GM18517 (cell line): ENCODE measurements around the gene SPRED2.

ENCODE experiments used
- ATAC-seq: cut with Tn5 transposase; IDR thresholded peaks from one replicate; pipeline ENCODE4 v1.9.1; 2021; ENCODE audit warnings: mild to moderate bottlenecking, moderate library complexity; ENCODE audit not compliant: unreplicated experiment

The SPRED2 gene

DNA sequence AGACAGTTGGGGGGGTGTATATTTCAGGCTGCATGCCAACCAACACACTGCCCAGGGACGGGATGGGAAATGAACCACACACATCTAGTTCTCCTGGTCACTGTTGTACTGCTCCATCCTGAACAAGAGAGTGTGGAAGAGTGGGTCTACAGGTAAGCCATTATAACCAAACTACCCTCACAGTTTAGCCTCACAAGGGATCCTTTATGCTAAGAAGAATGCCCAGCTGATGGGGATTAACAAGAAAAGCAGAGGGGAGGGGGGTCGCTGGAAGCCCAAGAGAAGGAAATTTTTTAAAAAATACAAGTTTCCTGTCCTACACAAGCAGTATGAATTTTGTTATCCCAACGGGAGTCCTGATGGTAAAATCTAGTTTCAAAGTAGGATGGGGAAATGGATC lies 16.1 kb downstream of the SPRED2 start:
- no peak for ATAC-seq

DNA sequence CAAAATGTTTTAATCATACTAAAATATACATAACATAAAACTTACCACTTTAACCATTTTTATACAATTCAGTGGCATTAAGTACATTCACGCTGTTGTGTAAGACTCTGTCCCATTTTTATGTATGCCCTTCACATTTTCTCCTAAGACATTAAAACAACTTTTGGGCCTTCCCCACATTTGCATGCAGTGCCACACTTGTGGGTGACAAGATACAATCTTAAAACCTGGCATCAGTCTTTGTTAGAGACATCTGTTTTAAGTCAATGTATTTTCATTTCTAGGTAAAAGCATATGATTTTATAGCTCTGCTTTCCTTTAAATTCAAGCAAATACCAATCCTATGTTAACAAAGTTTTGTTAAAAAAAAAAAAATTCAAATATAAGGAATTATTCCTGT lies 17.3 kb downstream of the SPRED2 start:
- no peak for ATAC-seq

DNA sequence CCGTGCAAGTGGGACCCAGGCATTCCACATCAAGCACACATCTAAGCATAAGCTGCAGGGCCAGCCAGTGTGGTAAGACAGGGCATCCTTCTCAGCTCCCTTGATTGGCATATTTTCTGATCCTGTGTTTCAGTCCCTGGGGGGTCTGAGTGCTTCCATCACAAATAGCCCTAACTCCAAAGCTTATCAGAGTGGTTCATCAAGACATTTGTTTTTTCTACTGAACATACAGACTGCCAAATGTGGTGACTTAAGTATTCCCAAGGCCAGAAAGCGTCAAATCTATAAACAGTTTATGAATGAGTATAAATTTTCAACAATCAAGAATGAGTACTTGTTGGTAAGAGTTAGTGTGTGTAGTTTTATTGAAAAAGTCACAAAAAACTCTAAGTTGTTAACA lies 18.8 kb downstream of the SPRED2 start:
- ATAC-seq, result no peak

DNA sequence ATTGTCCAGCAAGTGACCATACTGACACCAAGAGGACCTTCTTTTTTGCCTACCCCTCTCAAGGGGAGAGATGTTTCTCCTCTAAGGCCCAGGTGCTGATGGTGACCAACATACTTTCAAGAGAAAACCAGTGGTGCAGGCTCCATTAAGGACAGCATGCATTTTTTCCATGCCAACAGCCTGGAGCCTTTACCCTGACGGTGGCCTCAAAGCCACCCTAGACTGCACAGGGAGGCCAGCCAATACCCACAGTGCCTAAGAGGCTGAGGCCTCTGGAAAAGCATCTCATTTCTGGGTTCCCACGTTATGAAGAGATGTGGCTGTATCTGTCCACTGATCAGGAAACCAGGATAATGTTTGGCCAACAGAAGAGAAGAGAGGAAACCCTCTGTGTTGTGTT lies 19.3 kb downstream of the SPRED2 start:
- ATAC-seq, result no peak

DNA sequence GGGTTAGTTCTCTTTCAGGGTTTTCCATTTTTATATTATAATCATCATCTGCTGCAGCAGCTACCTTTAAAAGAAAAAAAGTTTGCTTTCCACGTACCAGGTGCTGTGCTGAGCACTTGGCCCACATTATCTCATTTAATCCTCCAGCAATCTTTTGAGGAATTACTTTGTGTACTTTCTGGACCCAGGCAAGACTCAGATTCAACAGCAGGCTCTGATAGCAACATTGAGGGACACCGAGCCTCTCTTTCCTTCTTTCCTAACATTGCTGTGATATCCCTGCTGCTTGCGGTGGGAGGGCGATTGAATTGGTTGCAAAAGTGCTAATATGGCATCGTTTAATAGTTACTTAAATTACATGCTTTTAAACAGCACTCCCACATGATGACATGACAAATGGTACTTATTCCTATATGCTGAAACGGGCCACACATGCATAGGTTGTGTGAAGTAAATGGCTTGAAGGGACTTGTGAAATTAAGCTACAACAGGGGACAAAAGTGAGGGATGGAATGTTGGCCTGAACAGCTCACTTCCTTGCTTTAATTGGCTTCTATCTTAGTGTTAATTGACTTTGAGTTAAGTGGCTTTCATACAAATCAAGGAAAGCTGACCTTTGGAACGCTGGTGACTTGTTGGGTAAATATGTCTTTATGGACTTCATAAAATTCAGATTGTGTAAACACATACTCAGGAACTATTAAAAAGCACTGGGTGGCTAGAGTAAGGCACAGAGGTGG lies 21.2 kb downstream of the SPRED2 start:
- no peak for ATAC-seq

DNA sequence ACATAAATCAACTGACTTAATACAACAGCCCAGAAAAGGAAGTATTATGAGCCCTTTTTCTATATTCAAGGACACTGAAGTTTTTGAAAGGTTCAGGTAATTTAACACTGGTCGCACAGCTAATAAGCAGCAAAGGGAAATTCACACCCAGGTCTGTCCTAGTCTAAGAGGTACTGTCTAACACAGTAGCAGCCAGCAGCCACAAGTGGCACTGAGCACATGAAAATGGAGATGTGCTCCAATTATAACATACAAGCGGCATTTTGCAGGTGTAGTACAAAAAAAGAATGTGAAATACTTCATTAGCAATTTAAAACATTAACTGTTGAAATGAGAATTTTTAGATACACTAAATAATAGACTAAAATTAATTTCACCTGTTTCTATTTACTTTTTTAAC lies 23.4 kb downstream of the SPRED2 start:
- ATAC-seq, result no peak

DNA sequence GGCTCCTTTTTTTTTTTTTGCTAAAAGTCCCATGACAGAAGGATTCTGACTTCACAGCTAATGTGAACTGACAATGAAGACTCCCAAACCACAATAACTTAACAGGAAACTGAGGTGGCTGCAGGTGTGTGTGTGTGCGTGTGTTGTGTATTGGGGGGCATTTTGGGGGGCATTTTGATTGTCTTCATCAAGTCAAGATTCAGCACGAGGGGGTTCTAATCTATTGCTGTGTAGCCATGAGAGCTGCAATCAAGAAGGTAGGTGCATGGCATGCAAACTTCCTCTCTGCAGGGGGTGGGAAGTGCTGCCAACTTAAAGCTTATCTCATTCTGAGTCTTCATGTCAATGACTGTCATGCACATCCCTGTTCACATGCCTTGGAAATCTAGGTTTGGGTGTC lies 25.2 kb downstream of the SPRED2 start:
- ATAC-seq, result no peak

DNA sequence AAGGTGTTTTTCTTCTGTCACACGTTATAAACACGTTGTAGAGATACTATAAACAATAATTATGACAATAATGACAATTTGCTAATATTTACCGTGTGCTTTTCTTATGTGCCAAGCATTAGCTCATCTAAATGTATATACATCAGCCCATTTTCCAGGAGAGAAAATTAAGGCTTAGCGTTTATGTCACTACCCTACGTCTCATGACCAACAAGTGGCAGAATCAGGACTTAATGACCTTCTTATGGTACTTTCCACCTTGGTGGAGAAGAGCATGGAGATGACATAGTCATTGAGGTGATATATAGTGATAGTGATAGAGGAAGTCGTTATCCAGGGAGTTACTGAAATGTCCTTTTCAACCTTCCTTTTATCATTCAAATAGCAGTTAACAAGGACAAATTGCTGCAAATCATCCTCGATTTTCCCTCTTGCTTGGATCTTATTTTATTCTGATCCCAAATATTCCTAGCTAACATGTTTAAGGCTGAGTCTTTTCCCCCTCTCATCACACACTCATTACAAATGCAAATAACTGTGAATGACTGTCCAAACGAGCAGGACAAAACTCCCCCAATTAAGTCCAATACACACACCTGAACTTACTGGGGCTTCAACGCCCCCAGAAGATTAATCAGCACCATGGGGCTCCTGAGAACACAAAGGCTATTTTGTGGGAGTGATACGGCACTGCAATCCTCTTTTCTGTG lies 27.3 kb downstream of the SPRED2 start:
- no peak for ATAC-seq

DNA sequence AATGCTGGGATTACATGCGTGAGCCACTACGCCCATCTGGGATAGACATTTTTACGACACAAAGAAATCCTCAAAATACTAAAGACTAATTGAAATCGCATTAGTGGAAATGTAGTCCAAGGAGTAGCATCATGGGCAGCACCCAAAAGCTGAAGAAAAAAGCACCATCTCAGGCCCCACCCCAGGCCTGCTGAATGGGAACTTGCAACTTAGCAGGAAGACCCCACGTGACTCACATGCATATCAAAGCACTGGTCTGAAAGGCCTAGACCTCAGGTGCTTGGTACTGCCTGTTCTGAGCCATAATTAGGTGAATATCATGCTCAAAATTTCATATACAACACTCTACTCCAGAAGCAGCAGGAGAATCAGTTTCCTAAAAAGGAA lies 28.9 kb downstream of the SPRED2 start:
- ATAC-seq, result no peak

DNA sequence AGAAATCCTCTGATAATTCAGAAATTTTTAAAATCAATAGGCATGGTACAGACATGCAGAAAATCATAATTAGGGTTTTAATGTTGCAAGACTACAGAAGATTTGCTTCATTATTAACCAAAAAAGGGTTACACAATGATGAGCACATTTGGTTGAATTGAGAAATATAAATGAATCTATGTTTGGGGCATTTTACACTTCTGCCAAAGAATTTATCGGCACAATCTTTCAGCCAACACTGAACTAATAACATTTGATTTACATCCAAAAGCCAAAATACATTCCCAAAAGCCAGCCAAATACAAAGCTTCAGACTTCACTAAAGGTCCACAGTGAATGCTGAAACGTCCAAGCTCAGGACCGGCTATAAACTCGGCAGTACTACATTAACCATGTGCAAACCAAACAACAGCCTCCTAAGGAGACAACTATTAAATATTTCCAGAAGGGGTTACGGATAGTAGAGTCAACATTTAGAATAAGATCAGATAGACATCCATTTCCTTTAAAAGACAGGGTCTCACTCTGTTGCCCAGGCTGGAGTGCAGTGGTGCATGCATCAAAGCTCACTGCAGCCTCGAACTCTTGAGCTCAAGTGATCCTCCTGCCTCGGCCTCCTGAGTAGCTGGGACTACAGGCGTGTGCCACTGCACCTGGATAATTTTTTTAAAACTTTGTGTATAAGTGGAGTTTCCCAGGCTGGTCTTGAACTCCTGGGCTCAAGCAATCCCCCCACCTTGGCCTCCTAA lies 29.4 kb downstream of the SPRED2 start:
- no peak for ATAC-seq

DNA sequence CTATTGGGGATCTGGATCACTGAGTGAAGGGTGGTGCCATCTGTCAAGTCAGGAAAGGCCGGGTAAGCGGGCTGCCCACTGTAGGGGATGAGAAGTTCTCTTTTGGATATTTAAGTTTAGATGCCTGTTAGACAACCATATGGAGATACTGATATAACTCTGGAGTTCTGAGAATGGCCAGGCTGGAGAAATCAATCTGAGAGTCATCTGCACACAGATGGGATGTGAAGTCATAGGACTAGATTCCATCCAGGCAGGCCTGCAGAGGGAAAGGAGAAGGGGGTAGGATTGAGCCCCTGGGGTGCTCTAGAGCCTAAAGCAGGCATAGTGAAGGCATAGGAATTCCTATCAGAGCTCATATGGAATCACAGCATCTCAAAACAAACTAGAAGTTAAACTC lies 30.1 kb downstream of the SPRED2 start:
- no peak for ATAC-seq

DNA sequence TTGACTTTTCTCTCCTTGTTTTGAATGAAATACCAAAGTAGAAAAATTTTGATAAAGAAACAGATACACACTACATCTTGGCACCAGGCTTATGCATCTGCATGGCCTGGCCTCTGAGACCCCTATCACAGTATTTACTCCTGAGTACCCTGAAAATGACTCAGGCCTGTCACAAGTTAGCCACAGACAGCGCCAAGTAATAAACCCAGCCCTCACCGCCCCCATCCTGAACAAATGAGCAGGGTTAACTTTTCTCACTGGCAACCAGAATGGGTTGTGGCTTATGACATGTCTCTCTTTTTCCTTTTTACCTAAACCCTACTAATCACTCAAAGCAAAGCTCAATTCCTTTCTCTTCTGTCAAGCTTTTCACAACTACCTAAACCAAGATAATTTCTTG lies 35.3 kb downstream of the SPRED2 start:
- ATAC-seq, result no peak

DNA sequence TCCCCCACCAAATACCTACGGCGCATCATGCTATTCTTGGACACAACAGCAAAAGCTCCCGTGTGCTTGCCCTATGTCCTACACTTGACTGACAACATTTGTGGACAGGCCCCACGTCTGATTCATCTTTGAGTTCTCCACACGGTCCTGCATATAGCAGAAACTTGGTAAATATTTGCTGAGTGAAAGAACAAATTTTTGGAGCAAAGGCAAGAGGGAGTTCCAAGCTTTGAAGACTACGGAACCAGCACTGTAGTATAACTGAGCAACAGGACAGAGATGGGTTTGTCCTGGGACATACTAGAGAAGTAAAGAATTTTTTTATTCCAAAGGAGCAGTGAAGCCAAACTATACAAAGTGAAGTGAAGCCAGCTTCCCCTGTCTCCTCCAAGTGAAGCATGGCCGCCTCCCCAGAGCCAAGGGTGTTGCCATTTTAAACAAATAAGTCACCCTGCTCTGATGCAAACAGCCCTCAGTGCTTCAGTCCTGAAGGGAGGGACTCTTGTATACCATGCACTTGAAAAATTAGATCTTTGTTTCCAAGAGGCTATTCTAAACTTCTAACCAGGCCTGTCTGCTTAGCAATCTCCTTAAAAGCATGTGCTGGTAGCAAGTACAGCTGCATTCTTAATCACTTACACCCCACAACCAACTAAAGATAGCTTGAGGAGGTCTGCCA lies 35.9 kb downstream of the SPRED2 start:
- ATAC-seq, result no peak

DNA sequence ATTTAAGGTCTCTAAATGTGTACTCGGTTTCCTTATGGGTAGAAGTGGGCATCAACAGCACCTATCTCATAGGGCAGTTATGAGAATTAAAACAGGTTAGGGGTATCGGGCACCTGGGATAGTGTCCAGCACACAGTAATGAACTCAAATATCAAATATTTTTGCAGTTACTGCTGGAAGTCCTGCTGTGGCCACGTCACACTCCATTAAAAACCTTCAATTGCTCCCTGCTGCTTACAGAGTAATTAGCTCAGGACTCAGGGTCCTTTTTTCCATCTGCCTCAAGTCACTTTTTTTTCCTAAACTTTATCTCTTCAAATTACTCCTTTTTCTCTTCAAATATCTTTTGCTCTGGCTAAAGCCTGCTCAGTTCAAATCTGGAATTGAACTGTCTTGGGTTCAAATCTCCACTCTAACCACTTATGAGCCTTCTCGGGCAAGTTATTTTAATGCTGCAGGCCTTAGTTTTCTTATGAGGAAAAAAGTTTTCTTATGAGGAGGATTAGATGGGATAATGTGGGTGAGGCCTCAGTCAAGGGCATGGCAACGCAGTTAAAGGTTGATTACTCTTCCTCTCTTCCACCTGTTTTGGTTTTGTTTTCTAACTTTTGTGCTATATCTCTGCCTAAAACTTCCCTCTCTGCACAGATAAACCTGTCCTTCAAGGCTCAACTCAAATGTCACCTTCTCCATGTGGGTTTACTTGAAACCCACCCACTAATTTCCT lies 36.6 kb downstream of the SPRED2 start:
- ATAC-seq, result no peak

DNA sequence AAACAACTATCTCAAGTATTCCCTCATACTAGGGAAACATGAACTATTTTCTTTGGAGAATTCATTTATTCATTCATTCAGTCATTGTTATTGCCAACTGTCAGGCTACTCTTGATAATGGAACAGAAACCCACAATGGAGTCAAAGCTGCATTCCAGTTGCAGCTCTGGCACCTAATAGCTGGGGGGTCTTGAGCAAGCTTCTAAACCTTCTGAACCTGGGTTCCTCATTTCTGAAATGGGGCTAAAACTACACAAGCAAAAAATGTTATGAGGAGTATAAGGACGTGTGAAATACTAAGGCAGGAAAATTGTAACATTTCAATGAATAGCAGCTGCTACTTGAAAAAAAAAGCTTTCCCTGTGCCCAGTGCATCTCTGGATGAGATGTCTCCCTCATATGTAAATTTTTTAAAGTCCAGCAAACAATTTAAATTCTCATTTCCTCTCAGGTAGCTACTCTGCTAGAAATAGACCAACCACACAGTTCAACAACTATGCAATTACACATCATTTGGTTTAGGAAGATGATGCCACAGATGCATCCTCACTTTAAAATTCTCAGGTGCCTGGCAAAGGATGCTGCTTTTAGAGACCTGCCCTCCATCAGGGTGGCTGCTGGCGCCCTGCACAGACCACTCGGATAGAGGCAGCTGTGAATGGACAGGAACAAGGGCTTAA lies 38.5 kb downstream of the SPRED2 start:
- ATAC-seq, result no peak

DNA sequence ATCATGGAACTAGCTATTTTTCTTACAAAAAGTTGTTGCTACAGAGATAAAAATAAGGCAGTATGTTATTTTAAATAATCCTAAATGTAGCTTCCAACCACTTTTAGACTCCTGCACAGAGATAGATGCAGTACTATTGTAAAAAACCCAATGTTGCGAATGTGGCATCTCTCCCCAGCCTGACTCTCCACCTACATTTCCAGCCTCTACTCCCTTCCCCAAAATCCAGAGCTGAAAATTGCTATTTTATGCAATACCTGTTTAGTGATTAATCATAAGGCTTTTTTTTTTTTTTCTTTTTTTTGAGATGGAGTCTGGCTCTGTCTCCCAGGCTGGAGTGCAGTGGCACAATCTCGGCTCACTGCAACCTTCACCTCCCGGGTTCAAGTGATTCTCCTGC lies 39.4 kb downstream of the SPRED2 start:
- no peak for ATAC-seq

DNA sequence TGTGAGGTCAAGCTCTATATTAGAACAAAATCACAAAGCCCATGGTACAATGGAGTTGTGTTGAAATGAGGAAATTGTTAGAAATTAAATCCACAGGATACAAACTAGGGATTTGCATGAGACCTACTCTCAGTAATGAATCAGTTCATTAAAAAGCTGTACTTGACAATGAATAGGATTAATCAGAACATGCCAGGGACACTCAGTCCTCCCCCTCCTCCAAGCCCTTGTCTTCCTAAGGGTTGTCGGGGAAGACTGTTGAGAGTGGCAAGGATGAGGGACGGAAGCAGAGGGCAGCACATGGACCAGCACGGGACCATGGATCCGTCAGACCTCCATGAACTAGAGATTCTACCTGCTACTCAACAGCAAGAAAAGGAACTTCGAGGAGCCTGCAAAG lies 39.8 kb downstream of the SPRED2 start:
- no peak for ATAC-seq

DNA sequence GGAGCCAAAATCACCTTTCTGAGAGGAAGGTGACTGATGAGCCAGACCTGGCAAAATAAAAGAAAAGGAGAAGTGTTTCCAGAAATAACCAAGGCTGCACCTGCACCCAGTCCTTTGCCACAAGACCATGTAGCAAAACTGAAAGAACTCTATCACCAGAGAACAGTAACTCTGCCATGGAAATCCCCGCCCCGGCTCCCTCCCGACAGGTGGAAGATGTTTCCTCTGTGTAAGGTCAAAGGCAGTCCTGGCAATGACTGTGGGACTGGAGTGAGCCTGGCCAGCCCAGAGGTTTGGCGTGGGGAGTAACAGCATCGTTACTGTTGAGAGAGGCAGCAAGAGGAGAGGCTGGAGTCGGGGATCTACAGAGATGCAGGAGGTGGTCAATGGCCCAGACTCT lies 42.3 kb downstream of the SPRED2 start:
- peak; percentile 86 for ATAC-seq

DNA sequence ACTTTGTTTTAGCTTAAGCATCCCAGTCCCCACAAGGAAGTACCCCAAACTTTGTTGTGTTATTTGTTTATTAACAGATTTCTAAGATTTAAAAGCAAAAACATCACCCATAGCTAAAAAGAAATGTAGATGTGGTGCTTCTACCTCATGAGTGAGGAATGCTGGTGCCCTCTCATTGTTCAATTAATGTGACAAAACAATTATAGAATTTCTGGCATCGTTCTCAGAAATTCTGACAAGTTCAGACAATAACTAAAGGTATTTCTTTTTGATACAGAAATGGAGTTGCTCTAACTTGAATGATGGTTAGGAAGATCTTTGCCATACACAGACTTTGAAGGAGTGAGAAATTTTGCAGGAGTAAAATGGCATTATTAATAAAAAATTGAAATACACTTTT lies 42.9 kb downstream of the SPRED2 start:
- no peak for ATAC-seq
